Measurements from ENCODE around the gene DPM2. TPM values are rescaled to one million over a fixed set of nuclear protein-coding genes. Genes with fewer than 3 reads are reported as not detected.

DPM2 gene
- total RNA-seq, 2 donors from 2014 or later: 45.7 TPM

DNA sequence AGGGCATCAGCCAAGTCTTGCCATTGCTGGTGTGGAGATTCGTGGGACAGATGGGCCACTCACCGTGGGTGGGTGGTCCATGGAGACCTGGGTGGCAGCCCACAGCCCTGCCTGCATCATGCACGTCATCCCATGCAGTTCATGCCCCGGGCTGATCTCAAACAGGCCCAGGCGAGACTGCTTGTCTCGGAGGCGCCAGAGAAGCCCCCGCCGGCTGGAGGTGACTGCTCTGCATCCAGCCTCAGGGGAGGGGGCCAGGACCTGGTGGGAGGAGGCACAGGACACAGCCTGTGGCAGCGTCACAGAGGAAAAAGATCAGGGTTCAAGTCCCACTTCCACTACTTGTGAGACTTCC is 8.1 kb downstream of the DPM2 start:
- DNase-seq: no peak
- WGBS, 2 experiments (ENCODE audit: insufficient coverage in 1 of 2, insufficient read length in 1 of 2): 80% methylated on average over 6 to 10 of the region's 10 CpGs
- Histone ChIP-seq H3K27me3 (ENCODE audit: control insufficient read depth, insufficient read depth, low read length, poor library complexity, severe bottlenecking) (peaks cover 49% of the 10 kb centered on the region), H3K9me3 (ENCODE audit: control insufficient read depth, low read length) (no peaks in the 10 kb centered on the region), H3K4me3 (ENCODE audit: low read length) (no peak overlapping the region), H3K4me1 (ENCODE audit: control insufficient read depth, insufficient read depth, low read length) (no peaks in the 10 kb centered on the region), H3K36me3 (ENCODE audit: control insufficient read depth, insufficient read depth, low read length) (no peaks in the 10 kb centered on the region), H3K27ac (ENCODE audit: low read depth, low read length) (no peak overlapping the region), H3K9ac (ENCODE audit: extremely low read depth, low read length, poor library complexity, severe bottlenecking) (no peak overlapping the region)
- Mint-ChIP-seq H3K36me3 (ENCODE audit: low read depth) (no peaks in the 10 kb centered on the region), H3K9me3 (no peaks in the 10 kb centered on the region), H3K4me1 (peaks cover 12% of the 10 kb centered on the region), H3K27ac (no peak overlapping the region), H3K4me3 (no peak overlapping the region), H3K27me3 (ENCODE audit: insufficient read depth) (peaks cover 46% of the 10 kb centered on the region)
- TF ChIP-seq, protein P1, sequence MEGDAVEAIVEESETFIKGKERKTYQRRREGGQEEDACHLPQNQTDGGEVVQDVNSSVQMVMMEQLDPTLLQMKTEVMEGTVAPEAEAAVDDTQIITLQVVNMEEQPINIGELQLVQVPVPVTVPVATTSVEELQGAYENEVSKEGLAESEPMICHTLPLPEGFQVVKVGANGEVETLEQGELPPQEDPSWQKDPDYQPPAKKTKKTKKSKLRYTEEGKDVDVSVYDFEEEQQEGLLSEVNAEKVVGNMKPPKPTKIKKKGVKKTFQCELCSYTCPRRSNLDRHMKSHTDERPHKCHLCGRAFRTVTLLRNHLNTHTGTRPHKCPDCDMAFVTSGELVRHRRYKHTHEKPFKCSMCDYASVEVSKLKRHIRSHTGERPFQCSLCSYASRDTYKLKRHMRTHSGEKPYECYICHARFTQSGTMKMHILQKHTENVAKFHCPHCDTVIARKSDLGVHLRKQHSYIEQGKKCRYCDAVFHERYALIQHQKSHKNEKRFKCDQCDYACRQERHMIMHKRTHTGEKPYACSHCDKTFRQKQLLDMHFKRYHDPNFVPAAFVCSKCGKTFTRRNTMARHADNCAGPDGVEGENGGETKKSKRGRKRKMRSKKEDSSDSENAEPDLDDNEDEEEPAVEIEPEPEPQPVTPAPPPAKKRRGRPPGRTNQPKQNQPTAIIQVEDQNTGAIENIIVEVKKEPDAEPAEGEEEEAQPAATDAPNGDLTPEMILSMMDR (conservative IDR thresholded peaks at IDR 0.05): no peak

DNA sequence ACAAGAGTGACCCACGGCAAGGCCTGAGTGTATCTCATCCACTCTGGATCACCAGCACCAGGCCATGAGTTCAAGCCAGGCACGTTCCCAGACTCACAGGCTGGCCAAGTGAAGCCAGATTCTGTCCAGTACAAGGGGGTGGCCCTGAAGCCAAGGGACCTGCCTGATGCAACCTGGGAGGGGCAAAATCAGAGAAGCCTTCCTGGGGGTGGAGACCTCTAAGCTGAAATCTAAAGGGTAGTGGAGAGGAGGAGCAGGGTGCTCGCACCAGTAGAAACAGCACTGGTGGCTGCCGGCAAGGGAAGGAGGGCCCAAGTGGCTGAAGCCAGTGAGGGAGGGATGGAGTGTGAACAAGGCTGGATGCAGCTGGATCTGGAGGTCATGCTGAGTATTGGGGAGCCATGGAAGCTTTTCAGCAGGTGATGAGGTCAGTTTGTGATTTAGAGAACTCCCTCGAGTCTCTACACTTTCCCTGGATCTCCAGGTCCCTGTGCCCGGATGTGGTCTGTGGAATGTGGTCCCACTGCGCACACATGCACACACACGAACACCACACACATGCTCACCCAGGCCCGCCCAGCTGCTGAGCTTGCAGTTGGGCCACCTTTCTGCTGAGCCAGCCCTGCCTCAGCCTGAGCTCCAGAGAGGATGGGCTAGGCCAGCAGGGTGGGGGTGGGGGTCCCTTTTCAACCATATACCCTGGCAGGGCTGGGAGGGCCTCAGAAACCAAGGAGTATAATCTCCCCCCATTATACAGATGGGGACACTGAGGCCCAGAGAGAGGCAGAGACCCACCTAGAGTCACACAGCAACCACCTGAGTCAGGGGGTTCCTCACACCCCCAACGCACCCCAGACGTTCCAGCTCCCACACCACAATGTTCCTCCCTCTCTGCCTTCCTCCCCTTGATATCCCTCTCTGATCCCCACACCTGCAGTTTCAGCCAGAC is 8.7 kb downstream of the DPM2 start:
- no peaks in the 10 kb centered on the region for H3K9me3 Mint-ChIP-seq
- no peak overlapping the region for H3K4me3 Mint-ChIP-seq
- H3K36me3 Mint-ChIP-seq (ENCODE audit: low read depth): no peaks in the 10 kb centered on the region
- Histone ChIP-seq H3K9me3 (ENCODE audit: control insufficient read depth, low read length) (no peaks in the 10 kb centered on the region), H3K9ac (ENCODE audit: extremely low read depth, low read length, poor library complexity, severe bottlenecking) (no peak overlapping the region), H3K27me3 (ENCODE audit: control insufficient read depth, insufficient read depth, low read length, poor library complexity, severe bottlenecking) (peaks cover 51% of the 10 kb centered on the region), H3K36me3 (ENCODE audit: control insufficient read depth, insufficient read depth, low read length) (no peaks in the 10 kb centered on the region), H3K4me3 (ENCODE audit: low read length) (no peak overlapping the region), H3K27ac (ENCODE audit: low read depth, low read length) (no peak overlapping the region), H3K4me1 (ENCODE audit: control insufficient read depth, insufficient read depth, low read length) (no peaks in the 10 kb centered on the region)
- H3K27ac Mint-ChIP-seq: no peak overlapping the region
- 81 to 84% methylated on average over 5 to 11 of the region's 11 CpGs for WGBS, 2 experiments (ENCODE audit: insufficient coverage in 1 of 2, insufficient read length in 1 of 2)
- TF ChIP-seq, protein P1 (conservative IDR thresholded peaks at IDR 0.05): no peak
- no peak for DNase-seq
- peaks cover 46% of the 10 kb centered on the region for H3K27me3 Mint-ChIP-seq (ENCODE audit: insufficient read depth)
- peaks cover 12% of the 10 kb centered on the region for H3K4me1 Mint-ChIP-seq

DNA sequence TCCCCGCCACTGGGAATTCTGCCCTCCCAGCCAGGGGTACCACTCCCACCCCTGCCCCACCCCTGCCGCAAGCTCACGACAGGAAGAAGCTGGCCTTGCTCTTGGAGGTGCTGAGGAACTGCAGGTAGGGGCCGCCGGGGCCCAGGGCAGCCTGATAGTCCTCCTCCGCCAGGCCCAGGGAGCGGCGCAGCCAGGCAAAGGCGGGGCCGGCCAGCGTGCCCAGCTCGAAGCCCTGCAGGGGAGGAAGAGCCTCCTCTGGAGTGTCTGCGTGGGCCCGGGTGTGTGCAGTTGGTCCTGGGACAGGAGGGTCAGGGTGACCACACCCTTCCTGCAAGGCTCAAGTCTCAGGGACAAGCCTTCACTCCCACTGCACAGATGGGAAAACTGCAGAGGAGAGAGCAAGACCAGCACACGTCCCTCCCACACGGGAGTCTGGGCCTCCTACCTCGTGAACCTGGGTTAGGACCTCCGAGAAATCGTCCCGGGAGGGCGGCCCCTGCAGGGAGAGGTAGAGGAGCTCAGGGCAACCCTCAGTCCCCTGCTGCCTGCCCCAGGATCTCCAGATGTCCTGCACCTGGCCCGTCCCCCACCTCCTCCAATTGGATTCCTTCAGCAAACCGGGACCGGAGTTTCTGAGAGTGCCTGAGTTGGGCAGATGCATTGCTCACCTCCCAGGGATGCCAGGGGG is 9.5 kb downstream of the DPM2 start:
- H3K36me3 Mint-ChIP-seq (ENCODE audit: low read depth): no peaks in the 10 kb centered on the region
- Histone ChIP-seq H3K27me3 (ENCODE audit: control insufficient read depth, insufficient read depth, low read length, poor library complexity, severe bottlenecking) (peaks cover 51% of the 10 kb centered on the region), H3K4me3 (ENCODE audit: low read length) (no peak overlapping the region), H3K9ac (ENCODE audit: extremely low read depth, low read length, poor library complexity, severe bottlenecking) (no peak overlapping the region), H3K9me3 (ENCODE audit: control insufficient read depth, low read length) (no peaks in the 10 kb centered on the region), H3K36me3 (ENCODE audit: control insufficient read depth, insufficient read depth, low read length) (no peaks in the 10 kb centered on the region), H3K27ac (ENCODE audit: low read depth, low read length) (no peak overlapping the region), H3K4me1 (ENCODE audit: control insufficient read depth, insufficient read depth, low read length) (no peaks in the 10 kb centered on the region)
- peak overlapping the region; percentile 76 for H3K4me3 Mint-ChIP-seq
- DNase-seq: peak; percentile 87
- TF ChIP-seq, protein P1 (conservative IDR thresholded peaks at IDR 0.05): no peak
- H3K27ac Mint-ChIP-seq: no peak overlapping the region
- H3K9me3 Mint-ChIP-seq: no peaks in the 10 kb centered on the region
- 19 to 28% methylated on average over 15 to 24 of the region's 24 CpGs for WGBS, 2 experiments (ENCODE audit: insufficient coverage in 1 of 2, insufficient read length in 1 of 2)
- H3K4me1 Mint-ChIP-seq: peaks cover 12% of the 10 kb centered on the region
- peaks cover 46% of the 10 kb centered on the region for H3K27me3 Mint-ChIP-seq (ENCODE audit: insufficient read depth)

Data from endodermal cell (in vitro differentiated cells).